ENCODE results near the gene ZNF628.

GRCh38 chr19:55487924-55488687 lies 11.7 kb downstream of the ZNF628 start, which contains the start of gene SSC5D:
- no peak for TF ChIP-seq CTCF (IDR thresholded peaks at IDR 0.05)
- TF ChIP-seq POLR2A (IDR thresholded peaks at IDR 0.05), result no peak
